ENCODE data around the gene ATL3.
"Not testable (repeated sequence)": the region's sequence is repeated elsewhere in the genome, so short reads cannot be mapped to it uniquely, and the experiment has no call there.

Gene ATL3

GRCh38 chr11:63586451-63587166, 84.6 kb downstream of the ATL3 start:
- no peak for DNase-seq

DNA sequence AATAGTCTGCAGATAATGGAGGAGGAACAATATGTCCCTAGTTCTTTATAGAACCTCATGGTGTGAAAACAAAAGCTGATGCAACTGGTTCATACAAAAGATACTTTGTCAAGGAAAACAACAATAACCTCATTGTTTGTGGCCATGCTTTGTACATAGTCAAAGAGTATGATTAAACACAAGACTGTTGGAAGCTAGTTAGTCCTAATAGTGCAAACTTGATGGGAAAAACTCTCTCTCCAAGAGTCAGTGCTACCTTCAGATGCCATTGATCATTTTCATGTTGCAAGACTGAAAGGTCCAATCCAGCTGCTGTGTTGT, 87.9 kb downstream of the ATL3 start:
- DNase-seq: no peak

GRCh38 chr11:63581224-63581623, 90.0 kb downstream of the ATL3 start:
- not testable (repeated sequence) for DNase-seq

DNA sequence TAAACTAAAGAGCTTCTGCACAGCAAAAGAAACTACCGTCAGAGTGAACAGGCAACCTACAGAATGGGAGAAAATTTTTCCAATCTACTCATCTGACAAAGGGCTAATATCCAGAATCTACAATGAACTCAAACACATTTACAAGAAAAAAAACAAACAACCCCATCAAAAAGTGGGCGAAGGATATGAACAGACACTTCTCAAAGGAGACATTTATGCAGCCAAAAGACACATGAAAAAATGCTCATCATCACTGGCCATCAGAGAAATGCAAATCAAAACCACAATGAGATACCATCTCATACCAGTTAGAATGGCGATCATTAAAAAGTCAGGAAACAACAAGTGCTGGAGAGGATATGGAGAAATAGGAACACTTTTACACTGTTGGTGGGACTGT, 92.3 kb downstream of the ATL3 start:
- DNase-seq: not testable (repeated sequence)

DNA sequence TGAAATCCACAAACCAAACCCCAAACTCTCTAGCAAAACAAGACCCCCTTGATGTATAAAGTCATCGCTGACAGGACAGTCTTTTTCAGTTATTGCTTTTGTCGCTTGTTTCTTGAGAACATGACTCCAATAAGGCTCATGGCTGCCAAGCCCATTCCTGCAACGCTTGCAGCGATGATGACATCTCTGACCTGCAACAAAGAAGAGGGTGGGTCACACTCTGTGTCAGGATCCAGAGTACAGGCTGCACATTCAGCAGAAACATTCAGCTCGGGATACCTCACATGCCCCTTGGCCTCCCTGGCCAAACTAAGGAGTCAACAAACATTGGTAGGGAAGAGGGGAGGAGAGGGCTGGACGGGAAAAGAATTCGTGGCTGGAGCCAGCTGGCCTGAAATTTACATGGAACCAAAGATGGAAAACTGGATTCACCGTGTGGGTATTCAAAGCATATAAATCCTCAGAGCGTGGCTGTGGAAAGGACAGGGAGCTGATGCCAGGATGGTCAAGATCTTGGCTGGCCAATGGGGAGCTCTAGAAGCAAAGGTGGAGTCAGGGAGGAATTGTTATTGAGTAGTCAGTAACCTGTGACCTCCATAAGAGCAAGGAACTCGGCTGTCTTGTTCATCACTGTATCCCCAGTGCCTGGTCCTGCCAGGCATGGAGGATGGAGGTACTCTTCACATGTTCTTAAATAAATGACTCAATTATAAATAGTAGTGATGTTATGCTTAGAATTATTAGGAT, 96.1 kb downstream of the ATL3 start:
- DNase-seq: no peak

Measured in kidney glomerular epithelial cell (primary cell).